ENCODE results near the gene FCAMR. TPM values are rescaled to one million over a fixed set of nuclear protein-coding genes. Genes with fewer than 3 reads are reported as not detected.

FCAMR gene
- total and polyA plus RNA-seq, 2 donors (not counting 1 experiment from before 2014, with no cell fraction given): not detected

DNA sequence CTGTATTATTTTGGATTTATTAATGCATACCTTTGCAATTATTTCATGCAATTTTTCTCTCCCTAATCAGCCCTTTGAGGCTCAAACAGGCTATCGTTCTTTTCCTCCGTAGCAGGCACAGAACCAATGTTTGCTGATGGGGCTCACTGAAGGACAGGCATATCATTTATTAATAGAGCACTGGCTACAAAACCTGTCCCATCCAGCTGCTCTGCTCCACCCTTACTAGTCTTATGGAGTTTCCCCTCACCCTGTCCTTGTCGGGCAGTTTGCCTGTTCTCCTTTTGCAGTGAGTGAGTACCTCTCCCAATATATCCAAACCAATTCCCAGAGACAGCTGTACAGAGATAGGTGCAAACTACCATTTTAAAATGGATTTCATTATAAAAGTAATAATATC is 16.6 kb upstream of the FCAMR start:
- Mint-ChIP-seq H3K27ac (no peak overlapping the region), H3K27me3 (peaks cover 26% of the 10 kb centered on the region), H3K4me1 (no peaks in the 10 kb centered on the region), H3K9me3 (ENCODE audit: insufficient read depth) (no peaks in the 10 kb centered on the region), H3K4me3 (no peak overlapping the region)
- ChIA-PET POLR2A (no interaction called here), CTCF (interaction anchor here (1.0 to 2.1 kb wide), 4 partner anchors 177 to 356 kb away, joined by 3 to 6 read pairs (median 6); no protein-coding TSS in a partner anchor)
- 100% methylated on average over 2 of the region's 3 CpGs for WGBS (ENCODE audit: insufficient coverage)
- intact Hi-C loops (cut with micrococcal nuclease): loop anchor here (10.0 kb wide), 1 partner anchor 492 kb away; no protein-coding TSS in a partner anchor
- Histone ChIP-seq H3K4me3 (ENCODE audit: control extremely low read depth in 1 of 5, extremely low read depth in 1 of 5, insufficient read depth in 1 of 5, low read depth in 2 of 5, low read length in 4 of 5) (no peak overlapping the region), H3K36me3 (replicated peaks in 1 of 2; ENCODE audit: control extremely low read depth in 1 of 2, control insufficient read depth in 1 of 2, extremely low read depth in 1 of 2, insufficient read depth in 2 of 2, low read length in 1 of 2) (no peaks in the 10 kb centered on the region), H3K27ac (ENCODE audit: low read length in 2 of 2) (no peak overlapping the region), H3K9me3 (ENCODE audit: control extremely low read depth in 1 of 3, control insufficient read depth in 2 of 3, insufficient read depth in 1 of 3, low read length in 2 of 3) (no peaks in the 10 kb centered on the region), H2AFZ (ENCODE audit: insufficient read depth, low read depth, low read length, poor library complexity, severe bottlenecking) (no peak overlapping the region), H3K27me3 (replicated peaks in 1 of 4; ENCODE audit: control extremely low read depth in 1 of 4, control insufficient read depth in 3 of 4, insufficient read depth in 4 of 4, low read length in 3 of 4) (peaks cover 0 to 4% (median 2%) of the 10 kb centered on the region in 4 experiments), H4K20me1 (ENCODE audit: control insufficient read depth, insufficient read depth, low read length, poor library complexity, severe bottlenecking) (no peaks in the 10 kb centered on the region), H3K9ac (ENCODE audit: low read length) (no peak overlapping the region), H3K79me2 (ENCODE audit: control insufficient read depth, insufficient read depth, low read length) (no peaks in the 10 kb centered on the region), H3K4me1 (ENCODE audit: control insufficient read depth in 2 of 2, insufficient read depth in 2 of 2, low read length in 2 of 2) (no peaks in the 10 kb centered on the region), H3K4me2 (replicated peaks; ENCODE audit: low read depth, low read length, poor library complexity, severe bottlenecking) (no peak overlapping the region)
- ATAC-seq (ENCODE audit: low read depth) (no peak), DNase-seq (no peak)
- no peak for TF ChIP-seq EZH2 (IDR thresholded peaks at IDR 0.05; ENCODE audit: borderline replicate concordance, insufficient read depth, low read depth, low read length, poor library complexity, severe bottlenecking)
- TF ChIP-seq, protein P1, sequence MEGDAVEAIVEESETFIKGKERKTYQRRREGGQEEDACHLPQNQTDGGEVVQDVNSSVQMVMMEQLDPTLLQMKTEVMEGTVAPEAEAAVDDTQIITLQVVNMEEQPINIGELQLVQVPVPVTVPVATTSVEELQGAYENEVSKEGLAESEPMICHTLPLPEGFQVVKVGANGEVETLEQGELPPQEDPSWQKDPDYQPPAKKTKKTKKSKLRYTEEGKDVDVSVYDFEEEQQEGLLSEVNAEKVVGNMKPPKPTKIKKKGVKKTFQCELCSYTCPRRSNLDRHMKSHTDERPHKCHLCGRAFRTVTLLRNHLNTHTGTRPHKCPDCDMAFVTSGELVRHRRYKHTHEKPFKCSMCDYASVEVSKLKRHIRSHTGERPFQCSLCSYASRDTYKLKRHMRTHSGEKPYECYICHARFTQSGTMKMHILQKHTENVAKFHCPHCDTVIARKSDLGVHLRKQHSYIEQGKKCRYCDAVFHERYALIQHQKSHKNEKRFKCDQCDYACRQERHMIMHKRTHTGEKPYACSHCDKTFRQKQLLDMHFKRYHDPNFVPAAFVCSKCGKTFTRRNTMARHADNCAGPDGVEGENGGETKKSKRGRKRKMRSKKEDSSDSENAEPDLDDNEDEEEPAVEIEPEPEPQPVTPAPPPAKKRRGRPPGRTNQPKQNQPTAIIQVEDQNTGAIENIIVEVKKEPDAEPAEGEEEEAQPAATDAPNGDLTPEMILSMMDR (IDR thresholded peaks at IDR 0.05): no peak

GRCh38 chr1:206986402-206986801 is 16.1 kb upstream of the FCAMR start:
- H3K4me3 Mint-ChIP-seq: no peak overlapping the region
- no peaks in the 10 kb centered on the region for H3K4me1 Mint-ChIP-seq
- no peaks in the 10 kb centered on the region for H3K9me3 Mint-ChIP-seq (ENCODE audit: insufficient read depth)
- CTCF ChIA-PET: interaction anchor here (0.9 to 2.1 kb wide), 8 partner anchors 14 to 355 kb away, joined by 3 to 6 read pairs (median 4); partner anchors contain the start of gene DYRK3
- H3K27ac ChIP-seq (ENCODE audit: low read length in 2 of 2): no peak overlapping the region
- H3K9me3 ChIP-seq (ENCODE audit: control extremely low read depth in 1 of 3, control insufficient read depth in 2 of 3, insufficient read depth in 1 of 3, low read length in 2 of 3): no peaks in the 10 kb centered on the region
- peaks cover 22% of the 10 kb centered on the region for H3K27me3 Mint-ChIP-seq
- no peak overlapping the region for H3K9ac ChIP-seq (ENCODE audit: low read length)
- no peak overlapping the region for H3K4me3 ChIP-seq (ENCODE audit: control extremely low read depth in 1 of 5, extremely low read depth in 1 of 5, insufficient read depth in 1 of 5, low read depth in 2 of 5, low read length in 4 of 5)
- TF ChIP-seq EZH2 (IDR thresholded peaks at IDR 0.05; ENCODE audit: borderline replicate concordance, insufficient read depth, low read depth, low read length, poor library complexity, severe bottlenecking): no peak
- TF ChIP-seq, protein P1 (IDR thresholded peaks at IDR 0.05): no peak
- POLR2A ChIA-PET: no interaction called here
- 100% methylated on average over 1 of the region's 3 CpGs for WGBS (ENCODE audit: insufficient coverage)
- H3K4me2 ChIP-seq (replicated peaks; ENCODE audit: low read depth, low read length, poor library complexity, severe bottlenecking): no peak overlapping the region
- intact Hi-C loops (cut with micrococcal nuclease): loop anchor here (10.0 kb wide), 1 partner anchor 492 kb away; no protein-coding TSS in a partner anchor
- H2AFZ ChIP-seq (ENCODE audit: insufficient read depth, low read depth, low read length, poor library complexity, severe bottlenecking): no peak overlapping the region
- H3K36me3 ChIP-seq (replicated peaks in 1 of 2; ENCODE audit: control extremely low read depth in 1 of 2, control insufficient read depth in 1 of 2, extremely low read depth in 1 of 2, insufficient read depth in 2 of 2, low read length in 1 of 2): no peaks in the 10 kb centered on the region
- H3K79me2 ChIP-seq (ENCODE audit: control insufficient read depth, insufficient read depth, low read length): no peaks in the 10 kb centered on the region
- H4K20me1 ChIP-seq (ENCODE audit: control insufficient read depth, insufficient read depth, low read length, poor library complexity, severe bottlenecking): no peaks in the 10 kb centered on the region
- ATAC-seq (ENCODE audit: low read depth) (no peak), DNase-seq (no peak)
- H3K27me3 ChIP-seq (replicated peaks in 1 of 4; ENCODE audit: control extremely low read depth in 1 of 4, control insufficient read depth in 3 of 4, insufficient read depth in 4 of 4, low read length in 3 of 4): peaks cover 0 to 4% (median 2%) of the 10 kb centered on the region in 4 experiments
- no peak overlapping the region for H3K27ac Mint-ChIP-seq
- no peaks in the 10 kb centered on the region for H3K4me1 ChIP-seq (ENCODE audit: control insufficient read depth in 2 of 2, insufficient read depth in 2 of 2, low read length in 2 of 2)
